Measurements from ENCODE around the gene HSPA2. TPM values are rescaled to one million over a fixed set of nuclear protein-coding genes. Genes with fewer than 3 reads are reported as not detected.

Gene HSPA2
- 30.7 to 39.2 TPM (median 33.3 TPM) in 5 replicates for total RNA-seq (2022; extraction: Qiagen RNA extraction)

GRCh38 chr14:64540208-64541202, at the start of gene HSPA2:
HSPA2 (plus strand) TSS chr14:64540741; CDS start chr14:64540850, 109 bp downstream.

GRCh38 chr14:64503434-64504309, 36.9 kb upstream of the HSPA2 start, which contains the start of gene ZBTB25:
ZBTB25 (minus strand) TSS chr14:64503838; CDS start chr14:64490533, 13,305 bp downstream.

GRCh38 chr14:64504310-64504896, 36.1 kb upstream of the HSPA2 start, which contains the start of gene ZBTB1:
ZBTB1 (plus strand) TSS chr14:64504770; CDS start chr14:64521505, 16,735 bp downstream.

GRCh38 chr14:64549791-64550620, 9.5 kb downstream of the HSPA2 start, which contains the start of gene PPP1R36:
PPP1R36 (plus strand) TSS chr14:64549961; CDS start chr14:64549998, 37 bp downstream.

Other genes with a start within 250 kb of the HSPA2 start
- 0.04 to 0.08 TPM (median 0.06 TPM) in 5 replicates for gene ESR2, start 246.4 kb upstream of the HSPA2 start, total RNA-seq (2022; extraction: Qiagen RNA extraction)
- gene MTHFD1, start 152.4 kb upstream of the HSPA2 start, total RNA-seq (2022; extraction: Qiagen RNA extraction): 99.2 to 123 TPM (median 105 TPM) in 5 replicates
- 0.22 to 0.37 TPM (median 0.31 TPM) in 5 replicates for gene AKAP5, start 75.2 kb upstream of the HSPA2 start, total RNA-seq (2022; extraction: Qiagen RNA extraction)
- 3.8 to 5.7 TPM (median 5.2 TPM) in 5 replicates for gene ZBTB25, start 36.9 kb upstream of the HSPA2 start, total RNA-seq (2022; extraction: Qiagen RNA extraction)
- 19.5 to 22.0 TPM (median 21.1 TPM) in 5 replicates for gene ZBTB1, start 36.0 kb upstream of the HSPA2 start, total RNA-seq (2022; extraction: Qiagen RNA extraction)
- 0.17 to 0.38 TPM (median 0.33 TPM) in 5 replicates for gene PPP1R36, start 9.2 kb downstream of the HSPA2 start, total RNA-seq (2022; extraction: Qiagen RNA extraction)
- 18.6 to 25.6 TPM (median 24.8 TPM) in 5 replicates for gene PLEKHG3, start 163.7 kb downstream of the HSPA2 start, total RNA-seq (2022; extraction: Qiagen RNA extraction)